Testis (tissue), 3 donors: ENCODE results near the gene NAV3. TPM values are rescaled to one million over a fixed set of nuclear protein-coding genes. Genes with fewer than 3 reads are reported as not detected.

Experiments
- DNase-seq: peaks from one replicate; pipeline ENCODE4 v3.0.0-alpha.2; 2019
- H3K27ac ChIP-seq, 2 donors: fragments of 200-600 bp; sonication (generic); one replicate each; pipeline ENCODE4 v1.5.1; 2019
- H3K27me3 ChIP-seq: fragments of 200-600 bp; sonication (generic); one replicate; pipeline ENCODE4 v1.5.1; 2019
- H3K36me3 ChIP-seq: fragments of 200-600 bp; sonication (generic); one replicate; pipeline ENCODE4 v1.5.1; 2017; ENCODE audit warnings: low read depth; ENCODE audit errors: missing control alignments
- H3K4me1 ChIP-seq: fragments of 200-600 bp; sonication (generic); one replicate; pipeline ENCODE4 v1.5.1; 2019
- H3K4me3 ChIP-seq, 2 donors: fragments of 200-600 bp; sonication (generic); one replicate each; pipeline ENCODE4 v1.5.1; 2017 to 2019
- H3K9me3 ChIP-seq: fragments of 200-600 bp; sonication (generic); one replicate; pipeline ENCODE4 v1.5.1; 2017
- POLR2A ChIP-seq: fragments of 450-650 bp; IDR thresholded peaks from one replicate; pipeline ENCODE4 v1.6.1; 2017; ENCODE audit warnings: antibody characterized with exemption, mild to moderate bottlenecking, moderate library complexity
- WGBS, 2 donors: methylation state at CpG; one replicate each; pipeline ENCODE4 v1.1.5; 2018; 5-methylcytosine and 5-hydroxymethylcytosine counted together
- intact Hi-C: fragments of 100-400 bp; cut with DNase I; formaldehyde crosslinking; loops from one replicate; pipeline ENCODE4 v1.15.1; 2023; ENCODE audit warnings: low total_unique reads
- polyA plus RNA-seq: library from polyadenylated mRNA; stranded (reverse); fragments of 350-450 nt; fragmentation: Illumina TruSeq; extraction: RNeasy Lipid Tissue Mini Kit (QIAGEN cat#74804); gene quantifications from one replicate; pipeline ENCODE4 v1.2.3, GENCODE V29; 2014; ENCODE audit warnings: low read depth, low replicate concordance; ENCODE audit not compliant: insufficient read depth
- total RNA-seq, 2 donors: library from RNA; depleted of rRNA; stranded (reverse); fragments of >200 nt; gene quantifications; one replicate each; pipeline ENCODE4 v1.2.3, GENCODE V29; 2016
- TF ChIP-seq, protein P1 (sequence below), 3 experiments: fragments of 450-650 bp in 2 of 3; fragments of 200-600 bp in 1 of 3; sonication (generic) in 1 of 3; IDR thresholded peaks; one replicate each; pipeline ENCODE4 v1.5.1; 2016 to 2019; ENCODE audit warnings: antibody characterized with exemption in 3 of 3, mild to moderate bottlenecking in 2 of 3, moderate library complexity in 1 of 3

Gene NAV3
- total and polyA plus RNA-seq, 3 donors from 2014 or later, result 6.4 to 21.9 (median 20.0) TPM

DNA sequence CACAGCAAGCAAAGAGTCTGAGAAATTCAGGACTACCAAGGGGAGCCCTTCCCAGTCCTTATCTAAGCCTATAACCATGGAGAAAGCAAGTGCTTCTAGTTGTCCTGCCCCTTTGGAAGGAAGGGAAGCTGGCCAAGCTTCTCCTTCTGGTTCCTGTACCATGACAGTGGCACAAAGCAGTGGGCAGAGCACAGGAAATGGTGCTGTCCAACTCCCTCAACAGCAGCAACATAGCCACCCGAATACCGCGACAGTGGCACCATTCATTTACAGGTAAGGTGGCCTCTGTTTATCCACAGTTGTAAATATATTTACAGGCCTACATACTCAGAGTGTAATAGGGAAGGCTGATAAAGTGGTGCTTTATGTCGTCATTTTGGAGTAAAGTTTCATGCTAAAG lies 176.5 kb downstream of the NAV3 start:
- Histone ChIP-seq H3K4me3 (no peak overlapping the region), H3K4me1 (no peaks in the 10 kb centered on the region), H3K27ac (no peak overlapping the region), H3K27me3 (no peaks in the 10 kb centered on the region), H3K36me3 (no peaks in the 10 kb centered on the region), H3K9me3 (no peaks in the 10 kb centered on the region)
- TF ChIP-seq POLR2A, result no peak
- TF ChIP-seq, protein P1, sequence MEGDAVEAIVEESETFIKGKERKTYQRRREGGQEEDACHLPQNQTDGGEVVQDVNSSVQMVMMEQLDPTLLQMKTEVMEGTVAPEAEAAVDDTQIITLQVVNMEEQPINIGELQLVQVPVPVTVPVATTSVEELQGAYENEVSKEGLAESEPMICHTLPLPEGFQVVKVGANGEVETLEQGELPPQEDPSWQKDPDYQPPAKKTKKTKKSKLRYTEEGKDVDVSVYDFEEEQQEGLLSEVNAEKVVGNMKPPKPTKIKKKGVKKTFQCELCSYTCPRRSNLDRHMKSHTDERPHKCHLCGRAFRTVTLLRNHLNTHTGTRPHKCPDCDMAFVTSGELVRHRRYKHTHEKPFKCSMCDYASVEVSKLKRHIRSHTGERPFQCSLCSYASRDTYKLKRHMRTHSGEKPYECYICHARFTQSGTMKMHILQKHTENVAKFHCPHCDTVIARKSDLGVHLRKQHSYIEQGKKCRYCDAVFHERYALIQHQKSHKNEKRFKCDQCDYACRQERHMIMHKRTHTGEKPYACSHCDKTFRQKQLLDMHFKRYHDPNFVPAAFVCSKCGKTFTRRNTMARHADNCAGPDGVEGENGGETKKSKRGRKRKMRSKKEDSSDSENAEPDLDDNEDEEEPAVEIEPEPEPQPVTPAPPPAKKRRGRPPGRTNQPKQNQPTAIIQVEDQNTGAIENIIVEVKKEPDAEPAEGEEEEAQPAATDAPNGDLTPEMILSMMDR (IDR thresholded peaks at IDR 0.05), result no peak
- WGBS, 2 donors, result 92 to 96% methylated on average over 4 of the region's 4 CpGs
- no peak for DNase-seq
- intact Hi-C loops, result no loop called here

DNA sequence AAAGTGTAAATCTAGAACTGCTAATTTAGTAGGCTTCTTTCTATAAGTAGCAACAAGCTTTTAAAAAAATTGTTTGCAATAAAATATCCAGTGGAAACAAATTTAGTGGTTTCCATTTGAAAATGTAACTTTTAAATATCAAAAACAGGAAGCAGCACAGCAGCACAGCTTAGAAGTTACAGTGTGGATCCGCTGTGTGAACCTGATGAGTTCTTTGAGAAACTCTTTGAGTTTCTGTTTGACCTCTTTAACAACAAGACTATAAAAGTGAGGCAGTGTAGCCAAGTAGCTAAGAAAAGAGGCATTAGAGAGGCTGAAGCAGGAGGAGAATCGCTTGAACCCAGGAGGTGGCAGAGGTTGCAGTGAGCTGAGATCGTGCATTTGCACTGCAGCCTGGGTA lies 178.3 kb downstream of the NAV3 start:
- no peaks in the 10 kb centered on the region for H3K4me1 ChIP-seq
- H3K36me3 ChIP-seq, result no peaks in the 10 kb centered on the region
- 77 to 90% methylated on average over 3 of the region's 3 CpGs for WGBS, 2 donors
- H3K4me3 ChIP-seq, result no peak overlapping the region
- H3K27ac ChIP-seq, result no peak overlapping the region
- DNase-seq, result no peak
- H3K9me3 ChIP-seq, result no peaks in the 10 kb centered on the region
- TF ChIP-seq, protein P1 (IDR thresholded peaks at IDR 0.05), result no peak
- TF ChIP-seq POLR2A, result no peak
- intact Hi-C loops, result no loop called here
- no peaks in the 10 kb centered on the region for H3K27me3 ChIP-seq

DNA sequence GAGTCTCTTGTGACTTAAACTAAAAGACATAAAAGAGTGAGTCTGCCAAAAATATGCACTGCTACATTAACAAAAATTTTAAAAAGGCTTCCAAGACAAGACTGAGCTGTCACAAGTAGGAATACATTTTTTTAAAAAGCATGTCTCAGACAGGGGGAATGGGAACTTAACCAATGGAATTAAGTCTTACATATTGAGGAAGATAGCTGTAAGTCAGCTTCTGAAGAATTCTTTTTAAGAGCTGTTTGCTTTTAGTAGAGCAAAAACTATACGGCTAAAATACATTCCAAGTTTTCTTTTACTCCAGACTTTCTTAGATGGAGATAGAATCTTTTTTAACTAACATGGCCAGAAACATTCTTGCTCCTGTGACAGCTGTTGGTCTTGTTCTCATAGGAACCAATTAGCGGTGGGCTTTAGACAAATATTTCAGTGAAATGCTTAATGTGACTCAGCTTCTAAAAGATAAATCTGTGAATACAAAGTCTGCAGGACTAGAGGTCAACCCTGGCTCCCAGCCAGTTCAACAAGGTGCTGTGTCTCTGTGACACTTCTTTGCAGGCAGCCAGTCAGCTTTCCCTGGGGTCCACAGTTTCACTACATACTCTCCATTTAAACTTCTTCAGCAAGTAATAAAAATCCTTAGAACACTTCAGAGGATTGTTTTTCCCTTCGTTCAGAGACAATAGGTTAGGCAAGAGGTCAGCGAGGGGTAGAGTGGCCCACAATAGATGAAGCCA lies 187.6 kb downstream of the NAV3 start:
- H3K4me3 ChIP-seq, result no peak overlapping the region
- intact Hi-C loops, result no loop called here
- DNase-seq, result no peak
- TF ChIP-seq POLR2A, result no peak
- TF ChIP-seq, protein P1 (IDR thresholded peaks at IDR 0.05), result no peak
- H3K4me1 ChIP-seq, result no peaks in the 10 kb centered on the region
- no peaks in the 10 kb centered on the region for H3K9me3 ChIP-seq
- H3K27ac ChIP-seq, result no peak overlapping the region
- H3K27me3 ChIP-seq, result no peaks in the 10 kb centered on the region
- WGBS, 2 donors, result 53 to 62% methylated on average over 4 of the region's 4 CpGs
- no peaks in the 10 kb centered on the region for H3K36me3 ChIP-seq

DNA sequence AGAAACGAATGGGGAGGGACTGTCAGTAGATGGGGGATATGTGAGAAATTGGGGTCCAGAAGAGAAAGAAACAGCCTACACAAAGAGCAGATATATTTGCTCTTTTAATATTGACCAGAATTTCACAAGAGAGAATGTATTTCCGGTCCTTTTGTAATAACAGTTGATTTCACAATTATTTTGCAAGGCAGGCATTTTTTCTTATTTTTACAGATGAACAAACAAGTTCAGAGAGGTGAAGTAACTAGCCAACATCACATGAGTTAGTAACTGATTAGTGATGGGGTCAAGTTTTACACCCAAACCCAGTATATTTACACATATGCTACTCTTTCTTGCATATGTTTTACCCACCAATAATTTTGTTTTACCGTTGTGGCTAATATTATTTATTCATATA lies 188.2 kb downstream of the NAV3 start:
- Histone ChIP-seq H3K4me3 (no peak overlapping the region), H3K36me3 (no peaks in the 10 kb centered on the region), H3K27ac (no peak overlapping the region), H3K9me3 (no peaks in the 10 kb centered on the region), H3K27me3 (no peaks in the 10 kb centered on the region), H3K4me1 (no peaks in the 10 kb centered on the region)
- WGBS, 2 donors, result 84% methylated on average over 3 of the region's 3 CpGs
- no peak for DNase-seq
- intact Hi-C loops, result no loop called here
- no peak for TF ChIP-seq POLR2A
- TF ChIP-seq, protein P1 (IDR thresholded peaks at IDR 0.05), result no peak

DNA sequence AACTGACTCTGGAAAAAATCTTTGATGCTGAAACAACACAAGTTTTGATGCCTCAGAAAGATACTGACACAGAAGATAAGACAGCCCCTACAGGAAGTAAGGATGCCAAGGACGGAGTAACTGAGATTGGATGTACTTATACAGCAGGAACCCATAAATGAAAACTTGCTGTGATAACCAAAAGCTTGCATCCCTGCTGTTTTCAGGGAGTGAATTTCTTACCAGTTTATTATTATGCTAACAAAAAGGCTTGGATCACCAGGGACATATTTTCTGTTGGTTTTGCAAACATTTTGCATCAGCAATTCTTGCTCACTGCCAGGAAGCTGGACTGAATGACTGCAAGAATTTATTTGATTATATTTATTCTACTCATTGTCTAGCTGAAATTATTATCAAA lies 197.7 kb downstream of the NAV3 start:
- H3K9me3 ChIP-seq, result no peaks in the 10 kb centered on the region
- TF ChIP-seq POLR2A, result no peak
- TF ChIP-seq, protein P1 (IDR thresholded peaks at IDR 0.05), result no peak
- intact Hi-C loops, result no loop called here
- no peak overlapping the region for H3K4me3 ChIP-seq
- WGBS, 2 donors, result 57 to 87% methylated on average over 1 of the region's 1 CpG
- H3K4me1 ChIP-seq, result no peaks in the 10 kb centered on the region
- no peak overlapping the region for H3K27ac ChIP-seq
- H3K27me3 ChIP-seq, result no peaks in the 10 kb centered on the region
- no peak for DNase-seq
- no peaks in the 10 kb centered on the region for H3K36me3 ChIP-seq
